ENCODE data around the gene GAPVD1.

- TF ChIP-seq CTCF (conservative IDR thresholded peaks at IDR 0.05; ENCODE audit: low read length) = no peak
- no peak for TF ChIP-seq EZH2phosphoT487 (IDR thresholded peaks at IDR 0.05; ENCODE audit: borderline replicate concordance, low read depth, low read length)
These were observed 116.1 kb downstream of the GAPVD1 start for GRCh38 chr9:125377584-125378250.

Data from OCI-LY7 (cell line).